Panc1 (cell line): ENCODE results near the gene AFF2. TPM values are rescaled to one million over a fixed set of nuclear protein-coding genes. Genes with fewer than 3 reads are reported as not detected.
A peak's percentile ranks its signal among the peaks of the same experiment; 100 is the strongest.

ENCODE experiments used
- ATAC-seq: fragments of 200-7000 bp; cut with Tn5 transposase; 2 replicates; pipeline ENCODE4 v1.9.1; 2020; ENCODE audit warnings: mild to moderate bottlenecking, moderate library complexity
- BruUV-seq: library from RNA; stranded (reverse); fragments of 400-500 nt; replicated peaks from 2 replicates; lab custom pipeline; 2021; lab: Mats Ljungman, UMichigan
- CTCF ChIA-PET: fragments of 300-600 bp; sonication (Branson Sonifier 250); formaldehyde crosslinking; loops from one replicate; lab custom pipeline; 2022; ENCODE audit warnings: antibody characterized with exemption; lab: Charles Lee
- POLR2A ChIA-PET: fragments of 300-600 bp; sonication (Branson Sonifier 250); formaldehyde crosslinking; loops from one replicate; lab custom pipeline; 2022; ENCODE audit warnings: antibody characterized with exemption; lab: Charles Lee
- DNase-seq: peaks from one replicate; pipeline ENCODE4 v3.0.0-alpha.2; 2010; ENCODE audit warnings: low read depth, low spot score
- H3K27ac ChIP-seq: 2 replicates; pipeline ENCODE4 v1.5.1; 2011; ENCODE audit warnings: mild to moderate bottlenecking, low read length, inconsistent platforms
- H3K27me3 ChIP-seq: fragments of 200-500 bp; sonication (Bioruptor generic); 2 replicates; pipeline ENCODE4 v1.6.0; 2014; ENCODE audit warnings: low read length, inconsistent platforms; ENCODE audit not compliant: control insufficient read depth, insufficient read depth
- H3K36me3 ChIP-seq: fragments of 200-500 bp; sonication (Bioruptor generic); 2 replicates; pipeline ENCODE4 v1.5.1; 2014; ENCODE audit warnings: inconsistent platforms, mild to moderate bottlenecking, low read length, moderate library complexity; ENCODE audit not compliant: control insufficient read depth, insufficient read depth
- H3K4me1 ChIP-seq: 2 replicates; pipeline ENCODE4 v1.5.1; 2011; ENCODE audit warnings: inconsistent platforms, mild to moderate bottlenecking, low read length, moderate library complexity; ENCODE audit not compliant: control insufficient read depth, insufficient read depth
- H3K4me3 ChIP-seq, 2 experiments: 2 replicates each; pipeline ENCODE4 v1.5.1; 2011 to 2012; ENCODE audit warnings: low read depth in 2 of 2, low read length in 2 of 2, mild to moderate bottlenecking in 2 of 2, inconsistent platforms in 1 of 2, moderate library complexity in 1 of 2
- H3K9me3 ChIP-seq: fragments of 200-500 bp; sonication (Bioruptor generic); 2 replicates; pipeline ENCODE4 v1.5.1; 2014; ENCODE audit warnings: low read depth, mild to moderate bottlenecking, inconsistent platforms, low read length, moderate library complexity; ENCODE audit not compliant: control insufficient read depth, insufficient read depth
- CTCF ChIP-seq: fragments of 450-650 bp; IDR thresholded peaks from 2 replicates; pipeline ENCODE4 v1.5.1; 2017; ENCODE audit warnings: mild to moderate bottlenecking
- POLR2AphosphoS5 ChIP-seq: IDR thresholded peaks from 2 replicates; pipeline ENCODE4 v1.6.1; 2012; ENCODE audit warnings: mild to moderate bottlenecking, low read depth, low read length, moderate library complexity
- REST ChIP-seq, 2 experiments: IDR thresholded peaks; 2 replicates each; pipeline ENCODE4 v1.6.1; 2011 to 2012; ENCODE audit warnings: low read depth in 2 of 2, control low read depth in 1 of 2, low read length in 1 of 2, mild to moderate bottlenecking in 1 of 2, moderate library complexity in 1 of 2; ENCODE audit not compliant: insufficient read depth in 1 of 2
- SIN3A ChIP-seq: IDR thresholded peaks from 2 replicates; pipeline ENCODE4 v1.6.1; 2012; ENCODE audit warnings: low read depth, mild to moderate bottlenecking, low read length, moderate library complexity, borderline replicate concordance; ENCODE audit not compliant: insufficient read depth
- TCF7L2 ChIP-seq: IDR thresholded peaks from 2 replicates; pipeline ENCODE4 v1.6.1; 2011; ENCODE audit warnings: mild to moderate bottlenecking, low read depth, low read length, inconsistent platforms
- in situ Hi-C: cut with HindIII; loops from 2 replicates; pipeline ENCODE4 v1.10.0; 2016; ENCODE audit warnings: low sequenced_read_pairs, low pct_unique_long_range_greater_than_20kb
- intact Hi-C: fragments of 100-400 bp; cut with micrococcal nuclease; formaldehyde crosslinking; loops from one replicate; pipeline ENCODE4 v1.10.0; 2022; ENCODE audit not compliant: unreplicated experiment
- total RNA-seq: library from RNA; stranded (reverse); gene quantifications from one replicate; pipeline ENCODE4 v1.2.1, GENCODE V29; 2021; ENCODE audit not compliant: unreplicated experiment

Gene AFF2
- total RNA-seq, 1 experiment from 2014 or later: 0.05 TPM

GRCh38 chrX:148499638-148500422 lies 587 bp upstream of the AFF2 start:
- intact Hi-C loops (no loop called here), in situ Hi-C loops (no loop called here)
- Histone ChIP-seq H3K4me1 (peaks cover 2% of the 10 kb centered on the region; the same call in 1 of the 2 replicates), H3K27me3 (peaks cover 23% of the 10 kb centered on the region), H3K27ac (no peak overlapping the region), H3K9me3 (no peaks in the 10 kb centered on the region), H3K4me3 (no peak overlapping the region), H3K36me3 (no peaks in the 10 kb centered on the region)
- no peak for DNase-seq
- TF ChIP-seq REST (IDR thresholded peaks at IDR 0.05; ENCODE audit: insufficient read depth in 1 of 2, low read depth in 2 of 2, low read length in 1 of 2) (no peak), SIN3A (no peak), TCF7L2 (no peak), POLR2AphosphoS5 (no peak), CTCF (no peak)
- BruUV-seq: no TSS peak
- POLR2A ChIA-PET: interaction anchor here (0.6 kb wide), 2 partner anchors 120 to 1128 kb away, joined by 5 to 9 read pairs; no protein-coding TSS in a partner anchor
- CTCF ChIA-PET: no interaction called here
- no peak for ATAC-seq

- POLR2A ChIA-PET: no interaction called here
- CTCF ChIA-PET: no interaction called here
- H3K4me1 ChIP-seq: peaks cover 2% of the 10 kb centered on the region; the same call in 1 of the 2 replicates
- peaks cover 23% of the 10 kb centered on the region for H3K27me3 ChIP-seq
- in situ Hi-C loops: no loop called here
- H3K9me3 ChIP-seq: no peaks in the 10 kb centered on the region
- ATAC-seq: peak; percentile 52
- H3K4me3 ChIP-seq: peak overlapping the region; percentile 35 to 41
- intact Hi-C loops: no loop called here
- no peak for DNase-seq
- H3K27ac ChIP-seq: no peak overlapping the region
- H3K36me3 ChIP-seq: no peaks in the 10 kb centered on the region
- no peak for TF ChIP-seq TCF7L2
- TF ChIP-seq REST (IDR thresholded peaks at IDR 0.05; ENCODE audit: insufficient read depth in 1 of 2, low read depth in 2 of 2, low read length in 1 of 2): no peak
- TF ChIP-seq SIN3A: no peak
- TF ChIP-seq CTCF: no peak
- no peak for TF ChIP-seq POLR2AphosphoS5
- no TSS peak for BruUV-seq
These were observed 1.1 kb downstream of the AFF2 start for GRCh38 chrX:148501386-148502066.
